ENCODE measurements around the gene EPG5.

- TF ChIP-seq CHD2 (IDR thresholded peaks at IDR 0.05; ENCODE audit: low read length, partially characterized antibody) (no peak), USF2 (IDR thresholded peaks at IDR 0.05; ENCODE audit: borderline replicate concordance, low read depth, low read length) (no peak), CTCF (IDR thresholded peaks at IDR 0.05) (no peak)
Measured at GRCh38 chr18:46010676-46011075, 43.5 kb upstream of the EPG5 start.

Data from SK-N-SH (cell line).